ENCODE data around the gene CD59. TPM values are rescaled to one million over a fixed set of nuclear protein-coding genes. Genes with fewer than 3 reads are reported as not detected.
A peak's percentile ranks its signal among the peaks of the same experiment; 100 is the strongest.

CD59 gene
- total RNA-seq, 4 donors from 2014 or later = 476 to 717 (median 695) TPM

DNA sequence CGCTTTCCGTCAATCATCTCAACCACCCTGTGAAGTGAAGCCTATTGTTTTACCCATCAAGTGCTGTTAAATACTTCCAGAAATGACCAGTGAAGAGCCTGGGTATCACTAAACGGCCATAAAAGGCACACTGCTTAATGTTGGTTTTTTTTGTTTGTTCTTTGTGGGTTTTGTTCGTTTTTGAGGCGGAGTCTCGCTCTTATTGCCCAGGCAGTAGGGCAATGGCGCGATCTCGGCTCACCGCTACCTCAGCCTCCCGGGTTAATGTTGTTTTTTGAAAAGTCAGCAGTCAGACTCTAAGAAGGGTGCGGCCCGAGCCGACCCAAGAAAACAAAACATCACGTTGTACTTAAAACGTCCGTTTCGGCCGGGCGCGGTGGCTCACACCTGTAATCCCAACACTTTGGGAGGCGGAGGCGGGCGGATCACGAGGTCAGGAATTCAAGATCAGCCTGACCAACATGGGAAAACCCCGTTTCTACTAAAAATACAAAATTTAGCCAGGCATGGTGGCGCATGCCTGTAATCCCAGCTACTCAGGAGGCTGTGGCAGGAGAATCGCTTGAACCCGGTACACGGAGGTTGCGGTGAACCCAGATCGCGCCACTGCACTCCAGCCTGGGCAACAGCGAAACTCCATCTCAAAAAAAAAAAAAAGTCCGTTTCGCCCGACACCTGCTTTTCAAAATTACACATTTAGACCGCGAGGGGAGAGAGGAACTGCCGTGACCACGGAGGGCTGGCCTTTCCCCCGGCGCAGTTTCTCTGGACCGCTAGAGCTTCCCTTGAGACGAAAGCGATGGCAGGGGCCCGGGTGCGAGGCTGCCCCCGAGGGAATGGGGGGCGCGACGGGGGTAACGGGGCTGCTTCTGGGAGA, 714 bp downstream of the CD59 start:
- H3K36me3 ChIP-seq = no peaks in the 10 kb centered on the region
- no peaks in the 10 kb centered on the region for H3K9me3 ChIP-seq
- H3K4me1 ChIP-seq = peaks cover 46 to 51% of the 10 kb centered on the region in 2 donors
- in situ Hi-C loops (cut with MboI; ENCODE audit: low sequenced_read_pairs in 4 of 4) = no loop called here
- peak overlapping the region; percentile 78 to 96 (median 88) for H3K4me3 ChIP-seq
- DNase-seq (no peak), ATAC-seq (peak; percentile 22 to 34)
- no peaks in the 10 kb centered on the region for H3K27me3 ChIP-seq
- TF ChIP-seq POLR2A (IDR thresholded peaks at IDR 0.05) (no peak), CTCF (IDR thresholded peaks at IDR 0.05 in 4 of 5, conservative IDR thresholded peaks at IDR 0.05 in 1 of 5) (peak in 2 of 5 experiments; percentile 11 to 16)
- intact Hi-C loops (cut with DNase I; ENCODE audit: low total_unique reads) = loop anchor here (2.0 to 5.0 kb wide), 3 partner anchors 19 to 478 kb away; partner anchors contain the start of genes C11orf91 and HIPK3
- H3K27ac ChIP-seq = peak overlapping the region; percentile 92 to 99 (median 98)

DNA sequence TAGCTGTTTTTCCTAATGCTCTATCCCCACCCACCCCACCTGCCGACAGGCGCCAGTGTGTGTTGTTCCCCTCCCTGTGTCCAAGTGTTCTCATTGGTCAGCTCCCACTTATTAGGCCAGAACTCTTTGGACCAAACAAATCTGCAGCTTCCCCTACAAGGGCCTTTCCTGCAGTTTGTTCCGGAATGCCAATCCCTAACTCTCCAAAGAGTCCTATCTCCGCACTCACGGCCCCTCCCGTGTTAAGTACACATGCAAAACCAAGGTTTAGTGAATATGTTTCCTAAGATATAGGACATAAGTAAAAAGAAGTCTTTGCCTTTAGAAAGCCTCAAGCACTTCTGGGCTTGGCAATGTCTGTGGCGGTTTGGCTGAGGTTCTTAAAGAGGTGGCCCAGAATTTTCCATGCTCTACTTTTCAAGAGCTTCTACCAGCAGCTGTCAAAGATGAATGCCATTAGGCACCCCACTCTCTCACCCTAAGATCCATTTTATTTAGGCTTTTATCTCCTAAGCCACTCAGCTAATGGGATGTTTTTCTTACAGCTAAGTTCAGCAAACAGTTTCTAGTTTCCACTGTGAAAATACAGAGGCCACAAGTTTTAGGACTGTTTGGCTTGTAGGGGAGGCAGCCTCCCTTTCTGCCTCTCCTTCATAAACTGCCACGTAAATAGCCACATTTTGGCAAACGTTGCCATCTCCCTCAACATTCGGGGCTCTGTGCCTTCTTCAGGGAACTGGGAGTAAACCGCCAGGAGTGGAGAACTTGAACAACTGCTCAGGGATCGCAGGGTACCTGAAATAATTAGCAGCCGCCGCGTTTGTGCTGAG, 1.6 kb downstream of the CD59 start:
- DNase-seq = no peak

DNA sequence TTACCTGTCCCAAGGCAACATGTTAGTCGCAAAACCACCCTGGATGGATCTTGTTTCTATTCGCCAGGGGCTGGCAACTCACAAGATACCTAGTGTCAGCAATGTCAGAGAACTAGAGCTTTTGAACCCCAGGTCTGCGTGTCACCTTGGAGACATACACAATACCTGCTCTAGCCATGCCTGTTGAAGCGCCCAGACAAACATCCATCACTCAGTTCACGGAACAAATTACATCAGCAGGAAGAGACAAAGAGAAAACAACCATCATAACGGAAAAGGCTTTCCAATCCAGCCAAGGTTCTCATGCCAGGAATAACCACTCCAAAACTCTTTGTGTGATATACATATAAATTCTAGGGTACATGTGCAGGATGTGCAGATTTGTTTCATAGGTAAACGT, 2.2 kb downstream of the CD59 start:
- in situ Hi-C loops (cut with MboI; ENCODE audit: low sequenced_read_pairs in 4 of 4) (no loop called here), intact Hi-C loops (cut with DNase I; ENCODE audit: low total_unique reads) (no loop called here)
- Histone ChIP-seq H3K4me1 (peaks cover 62 to 66% of the 10 kb centered on the region in 2 donors), H3K27ac (peak overlapping the region; percentile 92 to 99 (median 98)), H3K36me3 (no peaks in the 10 kb centered on the region), H3K4me3 (peak overlapping the region; percentile 78 to 96 (median 88)), H3K27me3 (no peaks in the 10 kb centered on the region), H3K9me3 (no peaks in the 10 kb centered on the region)
- DNase-seq (no peak), ATAC-seq (peak in 1 of 2 donors; percentile 8)
- no peak for TF ChIP-seq POLR2A (IDR thresholded peaks at IDR 0.05)
- TF ChIP-seq CTCF (IDR thresholded peaks at IDR 0.05 in 4 of 5, conservative IDR thresholded peaks at IDR 0.05 in 1 of 5) = no peak

More for the DNA sequence above, 1.6 kb downstream of the CD59 start:
- peak overlapping the region; percentile 92 to 99 (median 98) for H3K27ac ChIP-seq
- in situ Hi-C loops (cut with MboI; ENCODE audit: low sequenced_read_pairs in 4 of 4) (no loop called here), intact Hi-C loops (cut with DNase I; ENCODE audit: low total_unique reads) (loop anchor here (5.0 kb wide), 1 partner anchor 477 kb away; the partner anchor contains the start of gene HIPK3)
- ATAC-seq = peak; percentile 18 to 23
- no peaks in the 10 kb centered on the region for H3K36me3 ChIP-seq
- peak in 1 of 2 donors; percentile 23 for TF ChIP-seq POLR2A (IDR thresholded peaks at IDR 0.05)
- TF ChIP-seq CTCF (IDR thresholded peaks at IDR 0.05 in 4 of 5, conservative IDR thresholded peaks at IDR 0.05 in 1 of 5) = no peak
- H3K27me3 ChIP-seq = no peaks in the 10 kb centered on the region
- peaks cover 55 to 59% of the 10 kb centered on the region in 2 donors for H3K4me1 ChIP-seq
- peak overlapping the region; percentile 78 to 96 (median 88) for H3K4me3 ChIP-seq
- no peaks in the 10 kb centered on the region for H3K9me3 ChIP-seq

DNA sequence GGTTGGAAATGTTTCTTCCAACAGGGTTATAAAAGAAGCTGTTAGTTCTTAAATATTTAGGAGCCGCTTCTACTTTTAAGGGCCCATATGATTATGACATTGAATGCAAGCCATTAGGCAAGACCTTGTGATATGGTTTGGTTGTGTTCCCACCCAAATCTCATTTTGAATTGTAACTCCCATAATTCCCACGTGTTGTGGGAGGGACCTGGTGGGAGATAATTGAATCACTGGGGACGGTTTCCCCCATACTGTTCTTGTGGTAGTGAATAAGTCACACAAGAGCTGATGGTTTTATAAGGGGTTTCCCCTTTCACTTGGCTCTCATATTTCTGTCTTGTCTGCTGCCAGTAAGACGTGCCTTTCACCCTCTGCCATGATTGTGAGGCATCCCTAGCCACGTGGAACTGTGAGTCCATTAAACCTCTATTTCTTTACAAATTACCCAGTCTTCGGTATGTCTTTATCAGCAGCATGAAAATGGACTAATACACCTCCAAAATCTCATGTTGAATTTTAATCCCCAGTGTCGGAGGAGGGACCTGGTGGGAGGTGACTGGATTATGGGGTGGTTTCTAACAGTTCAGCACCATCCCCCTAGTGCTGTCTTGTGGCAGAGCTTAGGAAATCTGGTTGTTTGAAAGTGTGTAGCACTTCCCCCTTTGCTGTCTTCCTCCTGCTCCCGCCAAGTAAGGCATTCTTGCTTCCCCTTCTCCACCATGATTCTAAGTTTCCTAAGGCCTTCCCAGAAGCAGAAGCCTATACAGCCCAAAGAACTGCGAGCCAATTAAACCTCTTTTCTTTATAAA, 4.3 kb downstream of the CD59 start:
- in situ Hi-C loops (cut with MboI; ENCODE audit: low sequenced_read_pairs in 4 of 4) = no loop called here
- Histone ChIP-seq H3K27ac (peak overlapping the region; percentile 92 to 99 (median 98)), H3K9me3 (no peaks in the 10 kb centered on the region), H3K4me1 (peaks cover 68 to 73% of the 10 kb centered on the region in 2 donors), H3K4me3 (peak overlapping the region in 3 of 4 donors; percentile 22 to 35 (median 25)), H3K27me3 (no peaks in the 10 kb centered on the region), H3K36me3 (no peaks in the 10 kb centered on the region)
- TF ChIP-seq POLR2A (IDR thresholded peaks at IDR 0.05) (peak in 1 of 2 donors; percentile 44), CTCF (IDR thresholded peaks at IDR 0.05 in 4 of 5, conservative IDR thresholded peaks at IDR 0.05 in 1 of 5) (no peak)
- ATAC-seq = no peak
- no peak for DNase-seq
- intact Hi-C loops (cut with DNase I; ENCODE audit: low total_unique reads) = no loop called here
